Kidney (tissue), 14 donors: ENCODE results near the gene AMFR. TPM values are rescaled to one million over a fixed set of nuclear protein-coding genes. Genes with fewer than 3 reads are reported as not detected.
"Not testable (repeated sequence)": the region's sequence is repeated elsewhere in the genome, so short reads cannot be mapped to it uniquely, and the experiment has no call there.

Experiments used
- DNase-seq, 5 donors: peaks; one replicate each; pipeline ENCODE4 v3.0.0-alpha.2; 2013 to 2020
- FAIRE-seq: peaks from 2 replicates; lab custom pipeline; 2012; peaks lifted over from hg19 to GRCh38; lab: Jason Lieb, UNC
- H3K27ac ChIP-seq, 2 donors: one replicate each; pipeline ENCODE4 v1.7.0; 2013; ENCODE audit warnings: low read depth in 2 of 2, low read length in 2 of 2, inconsistent platforms in 1 of 2
- H3K27me3 ChIP-seq: one replicate; pipeline ENCODE4 v1.7.1; 2013; ENCODE audit warnings: low read length, inconsistent platforms; ENCODE audit not compliant: control insufficient read depth, insufficient read depth
- H3K36me3 ChIP-seq, 3 donors: one replicate each; pipeline versions ENCODE4 v1.7.0 to v1.7.1; 2013; ENCODE audit warnings: low read length in 3 of 3, control low read depth in 1 of 3, inconsistent platforms in 1 of 3; ENCODE audit not compliant: insufficient read depth in 3 of 3, control insufficient read depth in 2 of 3
- H3K4me1 ChIP-seq, 3 donors: one replicate each; pipeline versions ENCODE4 v1.7.0 to v1.7.1; 2013; ENCODE audit warnings: low read length in 3 of 3, inconsistent platforms in 1 of 3, low read depth in 1 of 3; ENCODE audit not compliant: control insufficient read depth in 2 of 3, insufficient read depth in 2 of 3
- H3K4me3 ChIP-seq, 3 donors: one replicate each; pipeline versions ENCODE4 v1.7.0 to v1.8.1; 2013; ENCODE audit warnings: low read length in 3 of 3, control low read depth in 1 of 3, inconsistent platforms in 1 of 3
- H3K9ac ChIP-seq, 3 donors: one replicate each; pipeline versions ENCODE4 v1.7.0 to v1.7.1; 2013; ENCODE audit warnings: low read length in 3 of 3, control low read depth in 1 of 3, inconsistent platforms in 1 of 3
- H3K9me3 ChIP-seq, 3 donors: one replicate each; pipeline versions ENCODE4 v1.7.0 to v1.7.1; 2013; ENCODE audit warnings: low read length in 3 of 3, control low read depth in 1 of 3, inconsistent platforms in 1 of 3; ENCODE audit not compliant: control insufficient read depth in 2 of 3, insufficient read depth in 1 of 3
- intact Hi-C: fragments of 100-400 bp; cut with DNase I; formaldehyde crosslinking; loops from one replicate; pipeline ENCODE4 v1.11.1; 2022
- polyA plus RNA-seq: library from polyadenylated mRNA; stranded (reverse); fragments of 350-450 nt; fragmentation: Illumina TruSeq; extraction: RNeasy Lipid Tissue Mini Kit (QIAGEN cat#74804); gene quantifications from one replicate; pipeline ENCODE4 v1.2.3, GENCODE V29; 2014; ENCODE audit warnings: low read depth, low replicate concordance; ENCODE audit not compliant: insufficient read depth
- total RNA-seq: library from RNA; stranded (reverse); fragmentation: NEBNext Ultra II Directional; extraction: Animal tissue kit (Norgen Biotek cat#: 25700); gene quantifications from one replicate; pipeline ENCODE4 v1.2.1, GENCODE V29; 2021
- TF ChIP-seq, protein P1 (sequence below): IDR thresholded peaks from 3 replicates; pipeline ENCODE4 v1.5.1; 2012; ENCODE audit warnings: mild to moderate bottlenecking, moderate library complexity, borderline replicate concordance; ENCODE audit not compliant: insufficient read depth; ENCODE audit errors: extremely low read depth
- donor health status: control.
- donor health status: control.
- donor health status: control.
- donor health status: control.
- donor health status: control.
- donor health status: DM: yes; HTN: yes; CAD: no.
- donor health status: Normal renal cell carcinoma (clear cell type).

AMFR gene
- total and polyA plus RNA-seq, 2 donors from 2014 or later, result 143 to 163 TPM

DNA sequence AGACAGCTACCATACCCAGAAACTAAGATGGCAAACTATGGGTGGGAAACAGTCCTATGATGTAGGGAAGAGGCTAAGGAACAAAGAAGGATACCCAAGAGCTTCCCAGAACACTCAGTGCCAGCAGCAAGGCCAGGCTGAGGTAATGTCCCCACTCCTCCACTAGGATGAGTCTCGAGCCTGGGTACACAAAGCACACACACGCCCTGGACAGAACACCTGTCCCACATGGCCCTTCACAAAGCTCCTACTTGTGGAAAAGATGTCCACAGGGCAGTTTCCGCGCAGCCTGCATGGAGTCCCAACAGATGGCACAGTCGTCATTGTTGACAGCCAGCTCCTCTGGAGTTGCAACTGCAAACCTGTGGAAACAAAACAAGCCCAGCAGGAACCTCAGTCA is 23.9 kb downstream of the AMFR start:
- no peak for FAIRE-seq
- H3K9ac ChIP-seq, result no peak overlapping the region

DNA sequence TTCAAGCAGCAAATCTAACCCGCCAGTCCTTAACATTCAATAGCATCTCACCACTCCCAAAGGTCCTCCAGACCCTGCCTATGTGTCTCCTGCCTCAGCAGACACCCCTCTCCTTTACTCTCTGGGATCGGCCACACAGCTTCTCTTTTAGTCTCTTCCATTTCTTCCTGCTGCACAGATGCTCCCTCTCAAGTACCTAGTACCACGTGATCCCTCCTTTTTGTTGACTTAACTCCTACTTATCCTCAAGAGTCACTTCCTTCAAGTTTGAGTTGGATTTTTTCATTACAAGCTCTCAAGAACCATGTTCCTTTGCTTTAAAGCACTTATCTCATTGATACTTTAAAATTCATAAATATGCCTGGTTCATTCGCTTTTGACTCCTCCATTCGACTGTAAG is 24.9 kb downstream of the AMFR start:
- no peak overlapping the region for H3K27ac ChIP-seq
- H3K9me3 ChIP-seq, result no peaks in the 10 kb centered on the region
- peaks cover 11 to 41% (median 34%) of the 10 kb centered on the region in 3 donors for H3K36me3 ChIP-seq
- FAIRE-seq (no peak), DNase-seq (no peak)
- intact Hi-C loops, result no loop called here
- H3K4me1 ChIP-seq, result no peaks in the 10 kb centered on the region
- TF ChIP-seq, protein P1, sequence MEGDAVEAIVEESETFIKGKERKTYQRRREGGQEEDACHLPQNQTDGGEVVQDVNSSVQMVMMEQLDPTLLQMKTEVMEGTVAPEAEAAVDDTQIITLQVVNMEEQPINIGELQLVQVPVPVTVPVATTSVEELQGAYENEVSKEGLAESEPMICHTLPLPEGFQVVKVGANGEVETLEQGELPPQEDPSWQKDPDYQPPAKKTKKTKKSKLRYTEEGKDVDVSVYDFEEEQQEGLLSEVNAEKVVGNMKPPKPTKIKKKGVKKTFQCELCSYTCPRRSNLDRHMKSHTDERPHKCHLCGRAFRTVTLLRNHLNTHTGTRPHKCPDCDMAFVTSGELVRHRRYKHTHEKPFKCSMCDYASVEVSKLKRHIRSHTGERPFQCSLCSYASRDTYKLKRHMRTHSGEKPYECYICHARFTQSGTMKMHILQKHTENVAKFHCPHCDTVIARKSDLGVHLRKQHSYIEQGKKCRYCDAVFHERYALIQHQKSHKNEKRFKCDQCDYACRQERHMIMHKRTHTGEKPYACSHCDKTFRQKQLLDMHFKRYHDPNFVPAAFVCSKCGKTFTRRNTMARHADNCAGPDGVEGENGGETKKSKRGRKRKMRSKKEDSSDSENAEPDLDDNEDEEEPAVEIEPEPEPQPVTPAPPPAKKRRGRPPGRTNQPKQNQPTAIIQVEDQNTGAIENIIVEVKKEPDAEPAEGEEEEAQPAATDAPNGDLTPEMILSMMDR, result no peak
- no peaks in the 10 kb centered on the region for H3K27me3 ChIP-seq
- no peak overlapping the region for H3K9ac ChIP-seq
- no peak overlapping the region for H3K4me3 ChIP-seq

More for the DNA sequence above, 23.9 kb downstream of the AMFR start:
- Histone ChIP-seq H3K36me3 (peaks cover 11 to 44% (median 34%) of the 10 kb centered on the region in 3 donors), H3K27me3 (no peaks in the 10 kb centered on the region), H3K9me3 (no peaks in the 10 kb centered on the region), H3K4me1 (no peaks in the 10 kb centered on the region), H3K27ac (no peak overlapping the region), H3K4me3 (no peak overlapping the region)
- TF ChIP-seq, protein P1, result no peak
- no peak for DNase-seq
- intact Hi-C loops, result no loop called here

DNA sequence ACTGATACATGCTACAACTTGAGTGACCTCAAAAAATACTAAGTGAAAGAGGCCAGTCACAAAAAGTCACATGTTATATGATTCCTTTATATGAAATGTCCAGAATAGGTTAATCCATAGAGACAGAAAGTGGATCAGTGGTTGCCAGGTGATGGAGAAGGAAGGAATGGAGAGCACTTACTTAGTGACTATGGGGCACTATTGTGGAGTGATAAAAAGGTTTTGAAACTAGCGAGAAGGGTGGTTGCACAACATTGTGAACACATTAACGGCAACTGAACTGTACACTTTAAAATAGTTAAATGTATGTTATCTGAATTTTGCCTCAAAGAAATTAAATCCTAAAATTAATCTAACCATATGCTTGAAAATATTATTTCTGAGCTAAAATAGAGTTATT is 25.9 kb downstream of the AMFR start:
- intact Hi-C loops, result no loop called here
- no peak for FAIRE-seq
- Histone ChIP-seq H3K27me3 (no peaks in the 10 kb centered on the region), H3K27ac (no peak overlapping the region), H3K9me3 (no peaks in the 10 kb centered on the region), H3K4me1 (no peaks in the 10 kb centered on the region), H3K4me3 (no peak overlapping the region), H3K9ac (no peak overlapping the region), H3K36me3 (peaks cover 10 to 31% (median 30%) of the 10 kb centered on the region in 3 donors)
- no peak for DNase-seq
- TF ChIP-seq, protein P1, result no peak

DNA sequence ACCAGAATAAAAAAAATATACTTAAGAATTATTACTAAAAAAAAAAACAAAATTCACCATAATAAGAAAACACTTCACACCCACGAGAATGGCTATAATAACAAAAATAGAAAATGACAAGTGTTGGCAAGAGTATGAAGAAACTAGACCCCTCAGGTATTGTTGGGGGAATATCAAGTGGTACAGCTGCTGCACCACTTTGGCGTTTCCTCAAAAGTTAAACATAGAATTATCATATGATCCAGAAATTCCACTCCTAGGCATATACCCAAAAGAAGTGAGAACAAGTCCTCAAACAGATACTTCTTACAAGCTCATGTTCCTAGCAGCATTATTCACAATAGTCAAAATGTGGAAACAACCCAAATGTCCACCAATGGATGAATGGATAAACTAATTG is 26.3 kb downstream of the AMFR start:
- no peak for DNase-seq
- intact Hi-C loops, result no loop called here
- Histone ChIP-seq H3K27ac (no peak overlapping the region), H3K4me1 (no peaks in the 10 kb centered on the region), H3K4me3 (no peak overlapping the region), H3K9ac (no peak overlapping the region), H3K36me3 (peaks cover 8 to 27% (median 27%) of the 10 kb centered on the region in 3 donors), H3K27me3 (no peaks in the 10 kb centered on the region), H3K9me3 (no peaks in the 10 kb centered on the region)
- TF ChIP-seq, protein P1, result no peak
- FAIRE-seq, result no peak

DNA sequence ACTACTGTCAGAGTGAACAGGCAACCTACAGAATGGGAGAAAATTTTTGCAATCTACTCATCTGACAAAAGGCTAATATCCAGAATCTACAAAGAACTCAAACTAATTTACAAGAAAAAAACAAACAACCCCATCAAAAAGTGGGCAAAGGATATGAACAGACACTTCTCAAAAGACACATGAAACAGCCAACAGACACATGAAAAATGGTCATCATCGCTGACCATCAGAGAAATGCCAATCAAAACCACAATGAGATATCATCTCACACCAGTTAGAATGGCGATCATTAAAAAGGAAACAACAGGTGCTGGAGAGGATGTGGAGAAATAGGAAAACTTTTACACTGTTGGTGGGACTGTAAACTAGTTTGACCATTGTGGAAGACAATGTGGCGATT is 28.6 kb downstream of the AMFR start:
- intact Hi-C loops, H3K4me1 ChIP-seq, H3K9me3 ChIP-seq, H3K4me3 ChIP-seq, FAIRE-seq, H3K27me3 ChIP-seq, H3K9ac ChIP-seq, DNase-seq, H3K27ac ChIP-seq: not testable (repeated sequence)
- peaks cover 2 to 15% (median 14%) of the 10 kb centered on the region in 3 donors for H3K36me3 ChIP-seq
